Measurements from ENCODE around the gene ZNF598. TPM values are rescaled to one million over a fixed set of nuclear protein-coding genes. Genes with fewer than 3 reads are reported as not detected.
"Not testable (repeated sequence)": the region's sequence is repeated elsewhere in the genome, so short reads cannot be mapped to it uniquely, and the experiment has no call there.

ZNF598 gene
- total RNA-seq, 1 experiment from 2014 or later: 75.8 TPM

- TF ChIP-seq CTCF (conservative IDR thresholded peaks at IDR 0.05; ENCODE audit: low read depth, low read length) (no peak), EZH2 (IDR thresholded peaks at IDR 0.05; ENCODE audit: borderline replicate concordance, low read depth, low read length, poor library complexity, severe bottlenecking) (no peak)
- no peak overlapping the region for H3K4me3 ChIP-seq (ENCODE audit: low read depth, low read length, poor library complexity, severe bottlenecking)
- no peaks in the 10 kb centered on the region for H3K27me3 ChIP-seq (replicated peaks; ENCODE audit: insufficient read depth, low read depth, low read length, poor library complexity)
- no peak overlapping the region for H3K27ac ChIP-seq (ENCODE audit: low read depth, low read length, poor library complexity, severe bottlenecking)
- no peaks in the 10 kb centered on the region for H3K9me3 ChIP-seq (ENCODE audit: low read depth, low read length, poor library complexity, severe bottlenecking)
- peaks cover 10% of the 10 kb centered on the region for H3K4me1 ChIP-seq (ENCODE audit: insufficient read depth, low read length, poor library complexity, severe bottlenecking)
- POLR2A ChIA-PET (ENCODE audit: low non-redundant PET): no interaction called here
- CTCF ChIA-PET: interaction anchor here (1.2 kb wide), 1 partner anchor 127 kb away, joined by 3 read pairs; no protein-coding TSS in a partner anchor
- no peaks in the 10 kb centered on the region for H3K36me3 ChIP-seq (ENCODE audit: insufficient read depth, low read length, poor library complexity, severe bottlenecking)
- BruUV-seq (replicated peaks): no TSS peak
- intact Hi-C loops (cut with micrococcal nuclease; ENCODE audit: unreplicated experiment): no loop called here
- no peak for DNase-seq (ENCODE audit: low spot score)
These were observed 3.9 kb upstream of the ZNF598 start for GRCh38 chr16:2013527-2013926.

GRCh38 chr16:2011726-2012125, 2.1 kb upstream of the ZNF598 start:
- BruUV-seq (replicated peaks); H3K4me3 ChIP-seq (ENCODE audit: low read depth, low read length, poor library complexity, severe bottlenecking); H3K27me3 ChIP-seq (replicated peaks; ENCODE audit: insufficient read depth, low read depth, low read length, poor library complexity); H3K36me3 ChIP-seq (ENCODE audit: insufficient read depth, low read length, poor library complexity, severe bottlenecking); DNase-seq (ENCODE audit: low spot score); intact Hi-C loops (cut with micrococcal nuclease; ENCODE audit: unreplicated experiment); H3K9me3 ChIP-seq (ENCODE audit: low read depth, low read length, poor library complexity, severe bottlenecking); H3K27ac ChIP-seq (ENCODE audit: low read depth, low read length, poor library complexity, severe bottlenecking): not testable (repeated sequence)
- ChIA-PET POLR2A (ENCODE audit: low non-redundant PET) (interaction anchor here (0.7 kb wide), 1 partner anchor 144 kb away, joined by 18 read pairs; the partner anchor contains the start of gene TRAF7), CTCF (interaction anchor here (0.5 to 1.1 kb wide), 4 partner anchors 8 to 47 kb away, joined by 3 to 7 read pairs (median 6); partner anchors contain the start of gene RPS2)
- H3K4me1 ChIP-seq (ENCODE audit: insufficient read depth, low read length, poor library complexity, severe bottlenecking): peaks cover 22% of the 10 kb centered on the region

- intact Hi-C loops (cut with micrococcal nuclease; ENCODE audit: unreplicated experiment): loop anchor here (10.0 kb wide), 1 partner anchor 206 kb away; the partner anchor contains the start of genes BRICD5 and PGP
- peak overlapping the region; percentile 93 for H3K27ac ChIP-seq (ENCODE audit: low read depth, low read length, poor library complexity, severe bottlenecking)
- H3K4me3 ChIP-seq (ENCODE audit: low read depth, low read length, poor library complexity, severe bottlenecking): peak overlapping the region; percentile 99
- POLR2A ChIA-PET (ENCODE audit: low non-redundant PET): interaction anchor here (0.5 to 0.6 kb wide), 3 partner anchors 22 to 459 kb away, joined by 4 to 5 read pairs (median 4); partner anchors contain the start of gene TRAF7
- no peak for TF ChIP-seq CTCF (conservative IDR thresholded peaks at IDR 0.05; ENCODE audit: low read depth, low read length)
- no peak for TF ChIP-seq EZH2 (IDR thresholded peaks at IDR 0.05; ENCODE audit: borderline replicate concordance, low read depth, low read length, poor library complexity, severe bottlenecking)
- H3K36me3 ChIP-seq (ENCODE audit: insufficient read depth, low read length, poor library complexity, severe bottlenecking): peaks cover 3% of the 10 kb centered on the region
- H3K4me1 ChIP-seq (ENCODE audit: insufficient read depth, low read length, poor library complexity, severe bottlenecking): peaks cover 42% of the 10 kb centered on the region
- DNase-seq (ENCODE audit: low spot score): no peak
- no peaks in the 10 kb centered on the region for H3K27me3 ChIP-seq (replicated peaks; ENCODE audit: insufficient read depth, low read depth, low read length, poor library complexity)
- BruUV-seq (replicated peaks): no TSS peak
- H3K9me3 ChIP-seq (ENCODE audit: low read depth, low read length, poor library complexity, severe bottlenecking): no peaks in the 10 kb centered on the region
- CTCF ChIA-PET: interaction anchor here (1.0 kb wide), 1 partner anchor 131 kb away, joined by 4 read pairs; no protein-coding TSS in a partner anchor
These were observed 383 bp downstream of the ZNF598 start for GRCh38 chr16:2009164-2009711.
